ENCODE data around the gene CALR.

DNA sequence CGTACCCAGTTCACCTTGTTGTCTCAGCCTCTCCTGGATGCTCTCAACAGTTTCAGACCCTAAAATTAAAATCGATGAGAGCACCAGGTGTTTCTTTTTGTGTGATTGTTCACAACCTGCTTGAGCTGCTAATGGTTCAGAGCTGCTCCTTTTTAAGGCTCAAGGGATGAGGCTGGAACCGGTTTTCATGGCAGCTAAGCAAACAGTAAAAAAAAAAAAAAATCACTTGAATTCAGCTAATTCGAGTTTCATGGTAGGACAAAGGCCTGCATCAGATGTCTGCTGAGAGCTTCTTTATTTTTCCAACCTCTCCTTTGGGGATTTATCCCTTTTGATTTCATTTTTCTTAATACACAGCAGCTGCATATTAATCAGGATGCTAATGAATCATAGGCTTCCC lies 25.8 kb upstream of the CALR start:
- no peak for TF ChIP-seq POLR2A (IDR thresholded peaks at IDR 0.05)
- TF ChIP-seq, protein P1, sequence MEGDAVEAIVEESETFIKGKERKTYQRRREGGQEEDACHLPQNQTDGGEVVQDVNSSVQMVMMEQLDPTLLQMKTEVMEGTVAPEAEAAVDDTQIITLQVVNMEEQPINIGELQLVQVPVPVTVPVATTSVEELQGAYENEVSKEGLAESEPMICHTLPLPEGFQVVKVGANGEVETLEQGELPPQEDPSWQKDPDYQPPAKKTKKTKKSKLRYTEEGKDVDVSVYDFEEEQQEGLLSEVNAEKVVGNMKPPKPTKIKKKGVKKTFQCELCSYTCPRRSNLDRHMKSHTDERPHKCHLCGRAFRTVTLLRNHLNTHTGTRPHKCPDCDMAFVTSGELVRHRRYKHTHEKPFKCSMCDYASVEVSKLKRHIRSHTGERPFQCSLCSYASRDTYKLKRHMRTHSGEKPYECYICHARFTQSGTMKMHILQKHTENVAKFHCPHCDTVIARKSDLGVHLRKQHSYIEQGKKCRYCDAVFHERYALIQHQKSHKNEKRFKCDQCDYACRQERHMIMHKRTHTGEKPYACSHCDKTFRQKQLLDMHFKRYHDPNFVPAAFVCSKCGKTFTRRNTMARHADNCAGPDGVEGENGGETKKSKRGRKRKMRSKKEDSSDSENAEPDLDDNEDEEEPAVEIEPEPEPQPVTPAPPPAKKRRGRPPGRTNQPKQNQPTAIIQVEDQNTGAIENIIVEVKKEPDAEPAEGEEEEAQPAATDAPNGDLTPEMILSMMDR (IDR thresholded peaks at IDR 0.05) = no peak
- TF ChIP-seq EP300 (IDR thresholded peaks at IDR 0.05) = no peak
- no peak for TF ChIP-seq POLR2AphosphoS5 (IDR thresholded peaks at IDR 0.05)

All from upper lobe of left lung (tissue), 4 donors.